Cardiac fibroblast (primary cell): Measurements from ENCODE around the gene HRCT1.
"Not testable (repeated sequence)": the region's sequence is repeated elsewhere in the genome, so short reads cannot be mapped to it uniquely, and the experiment has no call there.

Experiments used
- DNase-seq, 2 donors: peaks; one replicate each; pipeline versions ENCODE4 v3.0.0 to v3.0.0-alpha.2; 2010; ENCODE audit warnings: low read depth in 2 of 2
- H3K4me3 ChIP-seq, 2 donors: replicated peaks in 1 of 2; 1 replicate in 1 of 2; 2 replicates in 1 of 2; pipeline ENCODE4 v1.5.1; 2011; ENCODE audit warnings: low read depth in 2 of 2, low read length in 2 of 2, mild to moderate bottlenecking in 2 of 2, moderate library complexity in 1 of 2
- CTCF ChIP-seq: IDR thresholded peaks from one replicate; pipeline ENCODE4 v1.5.1; 2011; ENCODE audit warnings: low read depth, mild to moderate bottlenecking, low read length, inconsistent platforms

HRCT1 gene

GRCh38 chr9:35891646-35892045 is 14.4 kb upstream of the HRCT1 start:
- peak in 1 of 2 donors; percentile 28 for DNase-seq
- no peak for TF ChIP-seq CTCF
- no peak overlapping the region for H3K4me3 ChIP-seq

GRCh38 chr9:35892051-35892450 is 14.0 kb upstream of the HRCT1 start:
- no peak for TF ChIP-seq CTCF
- DNase-seq, result no peak
- H3K4me3 ChIP-seq, result no peak overlapping the region

- no peak for DNase-seq
- no peak overlapping the region for H3K4me3 ChIP-seq
- TF ChIP-seq CTCF, result no peak
Measured at GRCh38 chr9:35896570-35896969, 9.4 kb upstream of the HRCT1 start.

GRCh38 chr9:35897376-35898099 is 8.5 kb upstream of the HRCT1 start:
- H3K4me3 ChIP-seq, DNase-seq: not testable (repeated sequence)

GRCh38 chr9:35898337-35898736 is 7.7 kb upstream of the HRCT1 start:
- no peak overlapping the region for H3K4me3 ChIP-seq
- TF ChIP-seq CTCF, result no peak
- no peak for DNase-seq

- no peak for TF ChIP-seq CTCF
- no peak overlapping the region for H3K4me3 ChIP-seq
- DNase-seq, result no peak
Measured at GRCh38 chr9:35899021-35899420, 7.0 kb upstream of the HRCT1 start.

- TF ChIP-seq CTCF, result peak; percentile 54
- DNase-seq, result peak; percentile 78 to 82
Measured at GRCh38 chr9:35903049-35903448, 3.0 kb upstream of the HRCT1 start.

More at GRCh38 chr9:35903049-35903448, 3.0 kb upstream of the HRCT1 start:
- no peak overlapping the region for H3K4me3 ChIP-seq
